GM18909 (cell line): ENCODE data around the gene CHMP1B.
A peak's percentile ranks its signal among the peaks of the same experiment; 100 is the strongest.

Source experiments
- ATAC-seq: cut with Tn5 transposase; IDR thresholded peaks from one replicate; pipeline ENCODE4 v1.9.1; 2021; ENCODE audit warnings: mild to moderate bottlenecking; ENCODE audit not compliant: unreplicated experiment, poor library complexity

The CHMP1B gene

GRCh38 chr18:11851146-11851805 lies at the start of gene CHMP1B:
Gene CHMP1B, plus strand, starts transcription at chr18:11851413. Its CDS starts 99 bp downstream, at chr18:11851512.
- ATAC-seq = peak; percentile 95

- no peak for ATAC-seq
These were observed 49.6 kb upstream of the CHMP1B start for GRCh38 chr18:11801573-11801972.

GRCh38 chr18:11802158-11802557 lies 49.1 kb upstream of the CHMP1B start:
- ATAC-seq = no peak

GRCh38 chr18:11802586-11802985 lies 48.6 kb upstream of the CHMP1B start:
- no peak for ATAC-seq

GRCh38 chr18:11807233-11807632 lies 44.0 kb upstream of the CHMP1B start:
- no peak for ATAC-seq

GRCh38 chr18:11808001-11808855 lies 43.0 kb upstream of the CHMP1B start:
- ATAC-seq = no peak

- ATAC-seq = no peak
These were observed 41.3 kb upstream of the CHMP1B start for GRCh38 chr18:11809895-11810294.

GRCh38 chr18:11810379-11810778 lies 40.8 kb upstream of the CHMP1B start:
- no peak for ATAC-seq

- ATAC-seq = no peak
These were observed 40.2 kb upstream of the CHMP1B start for GRCh38 chr18:11811009-11811408.

- no peak for ATAC-seq
These were observed 34.0 kb upstream of the CHMP1B start for GRCh38 chr18:11817229-11817628.

GRCh38 chr18:11818486-11819203 lies 32.6 kb upstream of the CHMP1B start:
- no peak for ATAC-seq

GRCh38 chr18:11819938-11820337 lies 31.3 kb upstream of the CHMP1B start:
- ATAC-seq = no peak

- ATAC-seq = no peak
These were observed 30.5 kb upstream of the CHMP1B start for GRCh38 chr18:11820697-11821096.

- no peak for ATAC-seq
These were observed 30.0 kb upstream of the CHMP1B start for GRCh38 chr18:11821208-11821607.

- ATAC-seq = no peak
These were observed 29.5 kb upstream of the CHMP1B start for GRCh38 chr18:11821643-11822237.

GRCh38 chr18:11823545-11823944 lies 27.7 kb upstream of the CHMP1B start:
- no peak for ATAC-seq

- ATAC-seq = no peak
These were observed 24.4 kb upstream of the CHMP1B start for GRCh38 chr18:11826836-11827235.

GRCh38 chr18:11828786-11829432 lies 22.3 kb upstream of the CHMP1B start:
- ATAC-seq = no peak

- ATAC-seq = no peak
These were observed 20.6 kb upstream of the CHMP1B start for GRCh38 chr18:11830585-11830984.

GRCh38 chr18:11831921-11832320 lies 19.3 kb upstream of the CHMP1B start:
- no peak for ATAC-seq
